ENCODE measurements around the gene MAP3K7. TPM values are rescaled to one million over a fixed set of nuclear protein-coding genes. Genes with fewer than 3 reads are reported as not detected.
"Not testable (repeated sequence)": the region's sequence is repeated elsewhere in the genome, so short reads cannot be mapped to it uniquely, and the experiment has no call there.

Gene MAP3K7
- total RNA-seq, 1 experiment from 2014 or later: 17.1 TPM

DNA sequence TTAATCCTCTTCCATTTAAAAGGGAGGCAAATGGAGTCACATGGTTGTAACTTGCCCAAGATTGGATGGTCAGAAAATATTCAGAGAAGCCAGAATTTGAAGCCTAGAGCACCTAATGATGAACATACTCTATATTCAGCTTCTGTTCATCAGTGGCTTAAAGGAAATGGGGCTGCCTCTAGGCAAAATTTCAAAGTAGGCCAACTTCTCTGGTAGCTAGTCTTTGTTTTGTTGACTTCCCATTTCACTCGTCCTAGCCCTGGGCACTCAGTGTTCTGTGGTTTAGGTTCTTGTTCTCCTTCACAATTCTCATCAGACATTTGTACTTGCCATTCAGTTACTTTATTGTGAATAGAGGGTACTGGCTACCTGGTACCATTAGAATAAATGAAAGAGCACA lies 13.2 kb downstream of the MAP3K7 start:
- H3K9ac ChIP-seq (ENCODE audit: low read length): no peak overlapping the region
- H3F3A ChIP-seq (ENCODE audit: low read length, unreplicated experiment): no peaks in the 10 kb centered on the region
- H2AFZ ChIP-seq (ENCODE audit: low read length): no peak overlapping the region
- H3K36me3 ChIP-seq (ENCODE audit: low read depth, low read length): peaks cover 1% of the 10 kb centered on the region
- BruUV-seq (replicated peaks): no TSS peak
- H3K9me3 ChIP-seq (ENCODE audit: low read length): no peaks in the 10 kb centered on the region
- no peaks in the 10 kb centered on the region for H3K9me2 ChIP-seq (replicated peaks; ENCODE audit: low read length)
- CTCF ChIA-PET: no interaction called here
- H3K4me2 ChIP-seq (ENCODE audit: low read length): no peak overlapping the region
- no peak overlapping the region for H3K27ac ChIP-seq (ENCODE audit: low read length)
- POLR2A ChIA-PET (ENCODE audit: unreplicated experiment): no interaction called here
- TF ChIP-seq EZH2 (IDR thresholded peaks at IDR 0.05; ENCODE audit: low read length, unreplicated experiment) (no peak), EZH2phosphoT487 (IDR thresholded peaks at IDR 0.05; ENCODE audit: borderline replicate concordance, low read length) (no peak), CTCF (conservative IDR thresholded peaks at IDR 0.05; ENCODE audit: low read depth, low read length) (no peak)
- H3K79me2 ChIP-seq (ENCODE audit: low read length): peaks cover 29% of the 10 kb centered on the region
- H3K4me3 ChIP-seq (ENCODE audit: low read length): no peak overlapping the region
- intact Hi-C loops (cut with micrococcal nuclease): no loop called here
- no peaks in the 10 kb centered on the region for H3K27me3 ChIP-seq (ENCODE audit: low read length)
- ATAC-seq (no peak), DNase-seq (no peak)
- H4K20me1 ChIP-seq (ENCODE audit: low read length): 0 out of 2 replicates have a peak, but pooled peaks cover 5% of the 10 kb centered on the region
- no peaks in the 10 kb centered on the region for H3K4me1 ChIP-seq (ENCODE audit: insufficient read depth, low read length)

GRCh38 chr6:90572856-90573255 lies 14.0 kb downstream of the MAP3K7 start:
- intact Hi-C loops (cut with micrococcal nuclease): no loop called here
- Histone ChIP-seq H3K9me3 (ENCODE audit: low read length) (no peaks in the 10 kb centered on the region), H3K9ac (ENCODE audit: low read length) (no peak overlapping the region), H3K36me3 (ENCODE audit: low read depth, low read length) (peaks cover 5% of the 10 kb centered on the region), H3K79me2 (ENCODE audit: low read length) (peaks cover 24% of the 10 kb centered on the region), H3K4me3 (ENCODE audit: low read length) (no peak overlapping the region), H3K27me3 (ENCODE audit: low read length) (no peaks in the 10 kb centered on the region), H2AFZ (ENCODE audit: low read length) (no peak overlapping the region), H3K27ac (ENCODE audit: low read length) (no peak overlapping the region), H4K20me1 (ENCODE audit: low read length) (0 out of 2 replicates have a peak, but pooled peaks cover 5% of the 10 kb centered on the region), H3K4me2 (ENCODE audit: low read length) (no peak overlapping the region), H3K9me2 (replicated peaks; ENCODE audit: low read length) (no peaks in the 10 kb centered on the region), H3F3A (ENCODE audit: low read length, unreplicated experiment) (no peaks in the 10 kb centered on the region), H3K4me1 (ENCODE audit: insufficient read depth, low read length) (no peaks in the 10 kb centered on the region)
- DNase-seq: no peak
- ATAC-seq: no peak
- BruUV-seq (replicated peaks): no TSS peak
- ChIA-PET CTCF (no interaction called here), POLR2A (ENCODE audit: unreplicated experiment) (no interaction called here)
- TF ChIP-seq EZH2phosphoT487 (IDR thresholded peaks at IDR 0.05; ENCODE audit: borderline replicate concordance, low read length) (no peak), EZH2 (IDR thresholded peaks at IDR 0.05; ENCODE audit: low read length, unreplicated experiment) (no peak), CTCF (conservative IDR thresholded peaks at IDR 0.05; ENCODE audit: low read depth, low read length) (no peak)

- ChIA-PET CTCF (no interaction called here), POLR2A (ENCODE audit: unreplicated experiment) (no interaction called here)
These were observed 17.6 kb downstream of the MAP3K7 start for GRCh38 chr6:90569223-90569622.

GRCh38 chr6:90567682-90568081 lies 19.2 kb downstream of the MAP3K7 start:
- POLR2A ChIA-PET (ENCODE audit: unreplicated experiment); H3K4me3 ChIP-seq (ENCODE audit: low read length); H2AFZ ChIP-seq (ENCODE audit: low read length); CTCF ChIA-PET; intact Hi-C loops (cut with micrococcal nuclease); H3F3A ChIP-seq (ENCODE audit: low read length, unreplicated experiment); DNase-seq; H3K27ac ChIP-seq (ENCODE audit: low read length); H3K27me3 ChIP-seq (ENCODE audit: low read length); H3K4me1 ChIP-seq (ENCODE audit: insufficient read depth, low read length); BruUV-seq (replicated peaks); H3K9me2 ChIP-seq (replicated peaks; ENCODE audit: low read length); ATAC-seq; H4K20me1 ChIP-seq (ENCODE audit: low read length); H3K79me2 ChIP-seq (ENCODE audit: low read length); H3K36me3 ChIP-seq (ENCODE audit: low read depth, low read length); H3K9ac ChIP-seq (ENCODE audit: low read length); H3K9me3 ChIP-seq (ENCODE audit: low read length); H3K4me2 ChIP-seq (ENCODE audit: low read length): not testable (repeated sequence)

More at GRCh38 chr6:90569223-90569622, 17.6 kb downstream of the MAP3K7 start:
- peaks cover 5% of the 10 kb centered on the region; the same call in 1 of the 2 replicates for H3K36me3 ChIP-seq (ENCODE audit: low read depth, low read length)
- TF ChIP-seq EZH2phosphoT487 (IDR thresholded peaks at IDR 0.05; ENCODE audit: borderline replicate concordance, low read length) (no peak), EZH2 (IDR thresholded peaks at IDR 0.05; ENCODE audit: low read length, unreplicated experiment) (no peak), CTCF (conservative IDR thresholded peaks at IDR 0.05; ENCODE audit: low read depth, low read length) (no peak)
- intact Hi-C loops (cut with micrococcal nuclease): no loop called here
- H3F3A ChIP-seq (ENCODE audit: low read length, unreplicated experiment): no peaks in the 10 kb centered on the region
- no peak overlapping the region for H3K4me2 ChIP-seq (ENCODE audit: low read length)
- H3K4me1 ChIP-seq (ENCODE audit: insufficient read depth, low read length): no peaks in the 10 kb centered on the region
- H4K20me1 ChIP-seq (ENCODE audit: low read length): 0 out of 2 replicates have a peak, but pooled peaks cover 5% of the 10 kb centered on the region
- H3K27ac ChIP-seq (ENCODE audit: low read length): no peak overlapping the region
- H2AFZ ChIP-seq (ENCODE audit: low read length): no peak overlapping the region
- BruUV-seq (replicated peaks): no TSS peak
- no peak overlapping the region for H3K9ac ChIP-seq (ENCODE audit: low read length)
- H3K79me2 ChIP-seq (ENCODE audit: low read length): 0 out of 2 replicates have a peak, but pooled peaks cover 8% of the 10 kb centered on the region
- no peaks in the 10 kb centered on the region for H3K9me2 ChIP-seq (replicated peaks; ENCODE audit: low read length)
- H3K4me3 ChIP-seq (ENCODE audit: low read length): no peak overlapping the region
- H3K9me3 ChIP-seq (ENCODE audit: low read length): no peaks in the 10 kb centered on the region
- DNase-seq (no peak), ATAC-seq (no peak)
- H3K27me3 ChIP-seq (ENCODE audit: low read length): no peaks in the 10 kb centered on the region
